Mucosa of rectum (tissue), 2 donors: Measurements from ENCODE around the gene INPP5F.

ENCODE experiments used
- H3K27ac ChIP-seq, 2 donors: one replicate each; pipeline ENCODE4 v1.7.0; 2013; ENCODE audit warnings: inconsistent platforms in 2 of 2, low read depth in 2 of 2, low read length in 2 of 2
- H3K27me3 ChIP-seq, 2 donors: one replicate each; pipeline ENCODE4 v1.7.0; 2013; ENCODE audit warnings: low read length in 2 of 2; ENCODE audit not compliant: control insufficient read depth in 2 of 2, insufficient read depth in 2 of 2
- H3K36me3 ChIP-seq, 2 donors: one replicate each; pipeline ENCODE4 v1.7.0; 2013; ENCODE audit warnings: low read length in 2 of 2; ENCODE audit not compliant: control insufficient read depth in 2 of 2, insufficient read depth in 2 of 2
- H3K4me1 ChIP-seq, 2 donors: one replicate each; pipeline ENCODE4 v1.7.0; 2013; ENCODE audit warnings: low read length in 2 of 2, mild to moderate bottlenecking in 1 of 2; ENCODE audit not compliant: control insufficient read depth in 2 of 2, insufficient read depth in 2 of 2
- H3K4me3 ChIP-seq, 2 donors: one replicate each; pipeline ENCODE4 v1.7.0; 2013; ENCODE audit warnings: low read length in 2 of 2
- H3K9ac ChIP-seq, 2 donors: one replicate each; pipeline ENCODE4 v1.7.0; 2013; ENCODE audit warnings: low read length in 2 of 2, low read depth in 1 of 2, mild to moderate bottlenecking in 1 of 2
- H3K9me3 ChIP-seq, 2 donors: one replicate each; pipeline ENCODE4 v1.7.0; 2013; ENCODE audit warnings: low read length in 2 of 2; ENCODE audit not compliant: control insufficient read depth in 2 of 2
- donor health status: healthy.
- donor health status: Normal muscosa, but diverticular disease.

INPP5F gene

DNA sequence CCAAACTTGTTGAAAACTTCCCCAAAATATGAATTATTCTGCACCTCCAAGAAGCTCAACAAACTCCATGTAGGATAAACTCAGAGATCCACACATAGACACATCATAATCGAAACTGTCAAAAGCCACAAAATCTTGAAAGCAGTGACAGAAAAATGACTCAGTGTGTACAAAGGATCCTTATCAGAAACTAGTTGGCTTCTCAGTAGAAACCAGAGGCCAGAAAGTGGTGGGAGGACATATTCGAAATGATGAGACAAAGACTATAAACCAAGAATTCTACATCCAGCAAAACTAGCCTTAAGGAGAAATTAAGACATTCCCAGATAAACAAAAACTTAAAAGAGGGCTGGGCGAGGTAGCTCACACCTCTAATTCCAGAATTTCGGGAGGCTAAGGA, 108.3 kb downstream of the INPP5F start:
- H3K27me3 ChIP-seq: no peaks in the 10 kb centered on the region
- no peaks in the 10 kb centered on the region for H3K9me3 ChIP-seq
- peaks cover 69 to 82% of the 10 kb centered on the region in 2 donors for H3K36me3 ChIP-seq
- no peak overlapping the region for H3K4me3 ChIP-seq
- no peak overlapping the region for H3K9ac ChIP-seq
- H3K4me1 ChIP-seq: no peaks in the 10 kb centered on the region
- no peak overlapping the region for H3K27ac ChIP-seq

DNA sequence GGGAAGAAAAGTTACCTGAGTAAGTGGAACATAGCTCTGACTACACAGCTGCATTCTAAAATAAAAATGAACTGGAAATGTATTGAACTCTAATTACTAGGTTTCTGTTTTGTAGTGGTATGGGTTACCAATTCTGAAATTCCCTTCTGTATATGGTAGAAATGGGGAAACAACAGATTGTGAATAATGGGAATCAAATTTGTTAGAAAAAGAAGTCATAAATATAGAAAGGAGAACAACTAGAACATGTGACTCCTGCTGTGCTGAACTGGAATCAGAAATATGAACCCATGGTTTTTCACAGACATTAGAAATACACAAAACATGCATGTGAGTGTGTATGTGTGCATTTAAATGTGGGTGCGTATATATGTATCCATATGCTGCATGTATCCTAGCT, 119.8 kb downstream of the INPP5F start:
- Histone ChIP-seq H3K4me3 (no peak overlapping the region), H3K9ac (no peak overlapping the region), H3K36me3 (peaks cover 66 to 68% of the 10 kb centered on the region in 2 donors), H3K27me3 (no peaks in the 10 kb centered on the region), H3K4me1 (no peaks in the 10 kb centered on the region), H3K9me3 (no peaks in the 10 kb centered on the region), H3K27ac (no peak overlapping the region)

DNA sequence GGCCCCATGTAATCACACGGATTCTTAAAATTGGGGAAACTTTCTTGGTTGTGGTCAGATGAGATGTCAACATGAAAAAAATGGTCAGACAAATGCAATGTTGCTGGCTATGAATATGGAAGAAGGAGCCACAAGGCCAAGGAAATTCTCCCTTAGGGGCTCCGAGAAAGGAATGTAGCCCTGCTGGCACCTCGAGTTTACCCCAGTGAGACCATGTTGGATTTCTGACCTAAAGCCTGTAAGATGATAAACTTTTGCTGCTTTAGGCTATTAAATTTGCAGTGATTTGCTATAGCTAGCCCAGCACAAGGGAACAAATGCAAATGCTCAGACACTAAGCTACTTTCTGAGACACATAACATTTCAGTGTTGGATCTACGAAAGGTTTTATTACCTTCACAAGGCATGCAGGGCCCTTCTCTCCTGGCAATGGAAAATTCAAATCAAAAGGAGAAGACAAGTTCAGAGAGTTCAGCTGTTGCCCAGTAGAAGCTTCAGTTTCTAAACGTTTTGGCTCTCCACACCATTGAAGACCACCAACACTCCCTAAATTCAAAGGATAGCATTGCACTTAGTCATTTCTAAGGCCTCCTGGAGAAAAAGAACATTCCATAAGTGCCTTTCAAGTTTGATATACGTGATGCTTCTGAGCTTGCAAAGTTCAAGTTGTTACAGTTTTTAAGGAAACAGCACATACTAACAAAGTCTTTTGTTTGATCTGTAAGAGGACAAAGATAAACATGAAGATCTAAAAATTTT, 123.4 kb downstream of the INPP5F start:
- Histone ChIP-seq H3K4me3 (no peak overlapping the region), H3K36me3 (peaks cover 38 to 64% of the 10 kb centered on the region in 2 donors), H3K27me3 (no peaks in the 10 kb centered on the region), H3K9ac (no peak overlapping the region), H3K9me3 (no peaks in the 10 kb centered on the region), H3K4me1 (no peaks in the 10 kb centered on the region), H3K27ac (no peak overlapping the region)

GRCh38 chr10:119849944-119850343, 124.1 kb downstream of the INPP5F start:
- Histone ChIP-seq H3K27me3 (no peaks in the 10 kb centered on the region), H3K27ac (no peak overlapping the region), H3K36me3 (peaks cover 31 to 56% of the 10 kb centered on the region in 2 donors), H3K4me3 (no peak overlapping the region), H3K9ac (no peak overlapping the region), H3K9me3 (no peaks in the 10 kb centered on the region), H3K4me1 (no peaks in the 10 kb centered on the region)

GRCh38 chr10:119852277-119852676, 126.4 kb downstream of the INPP5F start:
- Histone ChIP-seq H3K9ac (no peak overlapping the region), H3K4me3 (no peak overlapping the region), H3K36me3 (peaks cover 17 to 45% of the 10 kb centered on the region in 2 donors), H3K27ac (no peak overlapping the region), H3K27me3 (no peaks in the 10 kb centered on the region), H3K9me3 (no peaks in the 10 kb centered on the region), H3K4me1 (no peaks in the 10 kb centered on the region)

GRCh38 chr10:119852822-119853221, 127.0 kb downstream of the INPP5F start:
- Histone ChIP-seq H3K4me1 (no peaks in the 10 kb centered on the region), H3K9ac (no peak overlapping the region), H3K4me3 (no peak overlapping the region), H3K27me3 (no peaks in the 10 kb centered on the region), H3K27ac (no peak overlapping the region), H3K9me3 (no peaks in the 10 kb centered on the region), H3K36me3 (peaks cover 19 to 39% of the 10 kb centered on the region in 2 donors)

DNA sequence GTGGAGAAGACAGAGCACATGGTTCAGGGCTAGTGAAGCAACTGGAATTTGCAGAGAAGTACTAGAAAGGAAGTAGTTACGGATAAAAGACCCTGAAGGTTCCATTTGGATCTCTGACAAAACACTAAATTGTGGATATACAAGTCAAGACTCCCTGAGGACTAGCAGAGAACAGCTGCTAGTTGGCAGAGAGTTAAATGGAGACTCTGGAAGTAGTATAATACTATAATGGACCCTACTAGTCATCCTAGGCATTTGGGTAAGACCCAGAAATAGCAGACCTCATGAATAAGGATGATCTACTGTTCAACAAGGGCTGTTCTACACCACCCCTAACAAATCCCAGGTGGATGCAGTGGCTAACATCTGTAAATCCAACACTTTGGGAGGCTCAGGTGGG, 127.7 kb downstream of the INPP5F start:
- Histone ChIP-seq H3K9me3 (no peaks in the 10 kb centered on the region), H3K36me3 (peaks cover 23 to 43% of the 10 kb centered on the region in 2 donors), H3K27ac (no peak overlapping the region), H3K4me1 (no peaks in the 10 kb centered on the region), H3K27me3 (no peaks in the 10 kb centered on the region), H3K4me3 (no peak overlapping the region), H3K9ac (no peak overlapping the region)

DNA sequence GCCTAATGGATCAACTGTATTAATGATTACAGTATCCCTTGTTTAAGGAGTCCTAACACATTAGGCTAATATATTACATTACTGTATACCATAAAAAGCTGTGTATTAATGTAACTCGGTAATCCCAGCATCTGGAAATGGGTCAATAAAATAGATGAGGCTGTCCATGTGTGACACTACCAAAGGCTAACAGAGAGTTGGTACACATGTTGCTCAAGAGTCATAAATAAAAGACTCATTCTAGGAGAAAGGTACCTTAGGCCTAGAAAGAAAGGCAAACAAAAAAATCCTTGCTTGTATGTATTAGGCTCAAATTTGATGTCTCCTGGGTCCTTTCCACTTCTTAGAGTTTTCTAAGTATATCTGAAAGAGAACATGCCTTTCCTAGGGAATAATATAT, 132.2 kb downstream of the INPP5F start:
- H3K4me3 ChIP-seq: no peak overlapping the region
- H3K4me1 ChIP-seq: no peaks in the 10 kb centered on the region
- H3K9ac ChIP-seq: no peak overlapping the region
- H3K36me3 ChIP-seq: peaks cover 10 to 23% of the 10 kb centered on the region in 2 donors
- no peak overlapping the region for H3K27ac ChIP-seq
- H3K27me3 ChIP-seq: no peaks in the 10 kb centered on the region
- H3K9me3 ChIP-seq: no peaks in the 10 kb centered on the region

DNA sequence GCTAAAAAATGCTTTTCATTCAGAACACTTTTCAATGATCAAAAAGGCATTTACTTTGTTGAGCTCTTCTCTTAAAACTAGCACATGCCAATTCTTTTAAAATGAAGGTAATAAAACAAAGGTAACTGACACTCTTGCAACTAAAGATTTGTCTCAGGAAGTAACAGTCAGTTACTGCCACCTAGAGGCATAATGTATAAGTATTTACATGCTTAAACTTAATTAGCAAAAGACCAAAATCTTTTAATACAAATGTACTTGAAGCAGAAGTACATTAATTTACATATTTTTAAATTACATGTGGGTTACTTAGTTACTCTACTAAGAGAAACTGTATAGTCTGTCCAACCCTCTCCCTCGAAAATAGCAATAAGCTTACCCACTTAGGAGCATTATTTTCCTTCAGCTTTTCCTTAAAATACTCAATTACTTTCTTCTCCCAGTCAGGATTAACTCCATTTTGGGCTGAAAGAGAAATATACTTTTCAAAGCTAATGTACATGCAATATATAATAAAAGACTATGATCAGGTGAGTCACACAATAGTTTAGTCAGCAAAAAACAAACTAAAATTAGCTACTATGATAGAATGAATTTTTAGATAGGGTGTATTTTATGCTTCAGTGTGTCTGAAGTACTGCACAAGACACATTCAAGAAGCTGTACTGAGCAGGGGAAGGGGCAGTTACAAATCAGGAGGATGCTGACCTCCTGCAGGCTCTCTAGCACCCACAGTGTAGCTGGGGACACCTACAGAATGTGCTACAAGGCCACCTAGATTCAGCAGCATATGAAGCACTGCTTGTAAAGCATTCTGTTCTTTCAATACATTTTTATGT, 133.8 kb downstream of the INPP5F start:
- Histone ChIP-seq H3K9me3 (no peaks in the 10 kb centered on the region), H3K9ac (no peak overlapping the region), H3K4me3 (no peak overlapping the region), H3K27me3 (no peaks in the 10 kb centered on the region), H3K36me3 (peaks cover 10 to 12% of the 10 kb centered on the region in 2 donors), H3K4me1 (no peaks in the 10 kb centered on the region), H3K27ac (no peak overlapping the region)

GRCh38 chr10:119860866-119861607, 135.2 kb downstream of the INPP5F start:
- H3K4me3 ChIP-seq: no peak overlapping the region
- no peaks in the 10 kb centered on the region for H3K4me1 ChIP-seq
- H3K9ac ChIP-seq: no peak overlapping the region
- peaks cover 8 to 9% of the 10 kb centered on the region in 2 donors for H3K36me3 ChIP-seq
- H3K9me3 ChIP-seq: no peaks in the 10 kb centered on the region
- H3K27me3 ChIP-seq: no peaks in the 10 kb centered on the region
- H3K27ac ChIP-seq: no peak overlapping the region
